ENCODE measurements around the gene IRF4. TPM values are rescaled to one million over a fixed set of nuclear protein-coding genes. Genes with fewer than 3 reads are reported as not detected.

Gene IRF4
- total RNA-seq, 1 donor from 2014 or later: 1.3 TPM

GRCh38 chr6:362231-362923, 29.2 kb upstream of the IRF4 start:
- Histone ChIP-seq H3K36me3 (no peaks in the 10 kb centered on the region), H3K27me3 (no peaks in the 10 kb centered on the region), H3K4me3 (no peak overlapping the region), H3K9me3 (peaks cover 0 to 20% of the 10 kb centered on the region in 2 donors), H3K4me1 (no peaks in the 10 kb centered on the region), H3K27ac (no peak overlapping the region)
- DNase-seq (ENCODE audit: low spot score in 2 of 2): no peak
- intact Hi-C loops (cut with DNase I): no loop called here
- TF ChIP-seq, protein P1, sequence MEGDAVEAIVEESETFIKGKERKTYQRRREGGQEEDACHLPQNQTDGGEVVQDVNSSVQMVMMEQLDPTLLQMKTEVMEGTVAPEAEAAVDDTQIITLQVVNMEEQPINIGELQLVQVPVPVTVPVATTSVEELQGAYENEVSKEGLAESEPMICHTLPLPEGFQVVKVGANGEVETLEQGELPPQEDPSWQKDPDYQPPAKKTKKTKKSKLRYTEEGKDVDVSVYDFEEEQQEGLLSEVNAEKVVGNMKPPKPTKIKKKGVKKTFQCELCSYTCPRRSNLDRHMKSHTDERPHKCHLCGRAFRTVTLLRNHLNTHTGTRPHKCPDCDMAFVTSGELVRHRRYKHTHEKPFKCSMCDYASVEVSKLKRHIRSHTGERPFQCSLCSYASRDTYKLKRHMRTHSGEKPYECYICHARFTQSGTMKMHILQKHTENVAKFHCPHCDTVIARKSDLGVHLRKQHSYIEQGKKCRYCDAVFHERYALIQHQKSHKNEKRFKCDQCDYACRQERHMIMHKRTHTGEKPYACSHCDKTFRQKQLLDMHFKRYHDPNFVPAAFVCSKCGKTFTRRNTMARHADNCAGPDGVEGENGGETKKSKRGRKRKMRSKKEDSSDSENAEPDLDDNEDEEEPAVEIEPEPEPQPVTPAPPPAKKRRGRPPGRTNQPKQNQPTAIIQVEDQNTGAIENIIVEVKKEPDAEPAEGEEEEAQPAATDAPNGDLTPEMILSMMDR (IDR thresholded peaks at IDR 0.05): no peak

GRCh38 chr6:362924-363249, 28.7 kb upstream of the IRF4 start:
- TF ChIP-seq, protein P1 (IDR thresholded peaks at IDR 0.05): no peak
- intact Hi-C loops (cut with DNase I): no loop called here
- no peak overlapping the region for H3K27ac ChIP-seq
- H3K9me3 ChIP-seq: peaks cover 0 to 20% of the 10 kb centered on the region in 2 donors
- no peak for DNase-seq (ENCODE audit: low spot score in 2 of 2)
- no peak overlapping the region for H3K4me3 ChIP-seq
- no peaks in the 10 kb centered on the region for H3K36me3 ChIP-seq
- no peaks in the 10 kb centered on the region for H3K27me3 ChIP-seq
- no peaks in the 10 kb centered on the region for H3K4me1 ChIP-seq

DNA sequence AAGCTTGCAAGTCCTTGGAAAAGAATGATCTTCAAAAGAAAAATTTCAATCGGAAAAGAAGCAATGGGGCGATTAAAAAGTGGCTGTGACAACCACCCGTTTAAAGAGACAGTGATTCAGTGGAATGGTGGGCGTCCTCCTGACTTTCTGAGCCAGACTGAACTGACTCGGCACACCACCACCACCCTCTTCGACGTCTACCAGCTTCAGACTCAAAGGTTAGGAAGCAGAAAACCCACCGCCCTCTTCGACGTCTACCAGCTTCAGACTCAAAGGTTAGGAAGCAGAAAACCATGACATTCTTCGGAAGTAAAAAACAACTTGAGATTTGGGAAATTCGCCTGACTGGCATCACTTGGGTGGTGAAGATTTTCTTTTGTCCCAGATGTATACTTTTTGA, 28.3 kb upstream of the IRF4 start:
- no peaks in the 10 kb centered on the region for H3K27me3 ChIP-seq
- intact Hi-C loops (cut with DNase I): no loop called here
- H3K36me3 ChIP-seq: no peaks in the 10 kb centered on the region
- H3K4me1 ChIP-seq: no peaks in the 10 kb centered on the region
- H3K27ac ChIP-seq: no peak overlapping the region
- DNase-seq (ENCODE audit: low spot score in 2 of 2): no peak
- H3K4me3 ChIP-seq: no peak overlapping the region
- TF ChIP-seq, protein P1 (IDR thresholded peaks at IDR 0.05): no peak
- H3K9me3 ChIP-seq: peaks cover 0 to 20% of the 10 kb centered on the region in 2 donors

DNA sequence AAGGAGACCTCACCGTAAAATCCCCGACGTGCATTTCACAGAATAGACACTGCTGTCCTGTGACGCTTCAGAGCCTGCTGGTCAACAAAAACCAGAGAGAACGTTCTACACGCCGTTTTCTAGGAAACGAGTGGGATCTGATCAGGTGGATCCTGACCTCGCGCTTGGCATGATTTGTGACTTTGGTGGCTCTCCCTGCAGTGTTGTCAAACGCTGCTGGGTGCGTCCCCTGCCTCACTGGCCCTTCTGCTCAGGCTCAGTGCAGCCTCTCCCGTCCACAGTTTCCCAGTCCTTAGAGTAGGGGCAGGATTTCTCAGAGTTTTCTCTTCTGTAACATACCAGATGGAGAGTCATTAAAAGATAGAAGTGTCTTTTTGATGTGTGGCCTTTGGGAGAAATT, 27.6 kb upstream of the IRF4 start:
- intact Hi-C loops (cut with DNase I): no loop called here
- no peaks in the 10 kb centered on the region for H3K4me1 ChIP-seq
- no peaks in the 10 kb centered on the region for H3K27me3 ChIP-seq
- no peak overlapping the region for H3K27ac ChIP-seq
- no peak overlapping the region for H3K4me3 ChIP-seq
- no peak for DNase-seq (ENCODE audit: low spot score in 2 of 2)
- TF ChIP-seq, protein P1 (IDR thresholded peaks at IDR 0.05): no peak
- peaks cover 0 to 20% of the 10 kb centered on the region in 2 donors for H3K9me3 ChIP-seq
- H3K36me3 ChIP-seq: no peaks in the 10 kb centered on the region

GRCh38 chr6:364609-365540, 26.7 kb upstream of the IRF4 start:
- Histone ChIP-seq H3K36me3 (no peaks in the 10 kb centered on the region), H3K27me3 (no peaks in the 10 kb centered on the region), H3K4me3 (no peak overlapping the region), H3K4me1 (no peaks in the 10 kb centered on the region), H3K27ac (no peak overlapping the region), H3K9me3 (peaks cover 0 to 20% of the 10 kb centered on the region in 2 donors)
- no peak for DNase-seq (ENCODE audit: low spot score in 2 of 2)
- TF ChIP-seq, protein P1 (IDR thresholded peaks at IDR 0.05): no peak
- intact Hi-C loops (cut with DNase I): no loop called here
